Vagina (tissue), 2 donors: ENCODE data around the gene POGLUT3. TPM values are rescaled to one million over a fixed set of nuclear protein-coding genes. Genes with fewer than 3 reads are reported as not detected.

Experiments used
- DNase-seq, 2 donors: peaks; one replicate each; pipeline ENCODE4 v3.0.0-alpha.2; 2017; ENCODE audit errors: extremely low spot score in 2 of 2
- H3K27ac ChIP-seq: fragments of 200-600 bp; sonication (generic); one replicate; pipeline ENCODE4 v1.5.1; 2019
- H3K27me3 ChIP-seq: fragments of 200-600 bp; sonication (generic); one replicate; pipeline ENCODE4 v1.5.1; 2019
- H3K36me3 ChIP-seq, 2 donors: fragments of 200-600 bp; sonication (generic); one replicate each; pipeline ENCODE4 v1.5.1; 2017 to 2019
- H3K4me1 ChIP-seq: fragments of 200-600 bp; sonication (generic); one replicate; pipeline ENCODE4 v1.5.1; 2019
- H3K4me3 ChIP-seq, 2 donors: fragments of 200-600 bp; sonication (generic); 1 replicate in 1 of 2; 2 replicates in 1 of 2; pipeline ENCODE4 v1.5.1; 2016 to 2019
- H3K9me3 ChIP-seq: fragments of 200-600 bp; sonication (generic); one replicate; pipeline ENCODE4 v1.5.1; 2019
- CTCF ChIP-seq, 3 experiments: fragments of 450-650 bp in 2 of 3; fragments of 200-600 bp in 1 of 3; sonication (generic) in 1 of 3; IDR thresholded peaks; one replicate each; pipeline ENCODE4 v1.5.1; 2017 to 2019; ENCODE audit warnings: antibody characterized with exemption in 3 of 3, mild to moderate bottlenecking in 2 of 3, moderate library complexity in 2 of 3
- POLR2A ChIP-seq, 2 donors: fragments of 450-650 bp; IDR thresholded peaks; one replicate each; pipeline ENCODE4 v1.6.1; 2017; ENCODE audit warnings: antibody characterized with exemption in 2 of 2, mild to moderate bottlenecking in 2 of 2, moderate library complexity in 2 of 2
- POLR2AphosphoS5 ChIP-seq, 2 donors: sonication (generic); formaldehyde crosslinking; IDR thresholded peaks; one replicate each; pipeline ENCODE4 v1.9.0; 2017; ENCODE audit warnings: antibody characterized with exemption in 2 of 2, mild to moderate bottlenecking in 2 of 2, low read depth in 1 of 2; ENCODE audit not compliant: insufficient read depth in 1 of 2
- intact Hi-C: fragments of 100-400 bp; cut with DNase I; formaldehyde crosslinking; loops from one replicate; pipeline ENCODE4 v1.15.1; 2023
- total RNA-seq: library from RNA; depleted of rRNA; stranded (reverse); fragments of >200 nt; gene quantifications from one replicate; pipeline ENCODE4 v1.2.3, GENCODE V29; 2016

POGLUT3 gene
- total RNA-seq, 1 donor from 2014 or later, result 24.8 TPM

DNA sequence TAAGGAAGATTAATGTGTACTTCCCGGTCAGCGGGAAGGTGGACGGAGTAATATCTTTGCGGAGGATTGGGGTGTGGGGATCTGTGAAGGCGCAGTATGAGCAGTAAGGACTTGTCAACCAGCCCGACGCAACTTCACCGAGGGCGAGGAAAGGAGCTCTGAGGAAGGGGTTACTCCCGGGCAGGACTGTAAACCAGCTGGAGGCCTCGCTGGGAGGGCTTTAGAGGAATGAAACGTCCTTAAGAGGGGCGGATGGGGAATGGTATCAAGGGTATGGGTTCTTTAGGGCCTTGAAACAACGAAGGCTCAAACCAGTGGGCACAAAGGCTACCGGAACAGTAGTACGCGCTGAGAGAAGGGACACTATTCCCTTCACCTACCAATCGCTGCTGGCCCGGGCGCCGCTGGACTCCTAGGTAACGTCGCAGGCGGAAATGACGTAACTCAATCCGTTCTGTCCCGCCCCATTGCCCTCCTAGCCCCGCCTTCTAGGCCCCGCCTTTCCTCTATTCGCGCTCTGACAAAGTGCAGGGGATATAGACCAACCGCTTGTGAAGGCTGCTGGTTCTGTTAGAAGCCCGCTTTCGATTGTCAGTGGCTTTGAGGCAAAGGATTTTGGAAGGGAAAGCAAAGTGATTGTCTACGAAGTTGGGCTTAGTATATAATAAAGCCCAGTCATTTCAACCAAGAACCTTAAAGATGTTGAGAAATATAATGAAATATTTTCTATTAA, 30.9 kb downstream of the POGLUT3 start, which contains the start of gene C11orf65:
C11orf65 (minus strand) TSS at position 439 of the 733 bp plus-strand sequence. CDS start 5,970 bp downstream, outside the sequence.
- Histone ChIP-seq H3K27me3 (no peaks in the 10 kb centered on the region), H3K9me3 (no peaks in the 10 kb centered on the region), H3K27ac (peak within 1 kb of the TSS; percentile 89), H3K4me1 (peaks cover 15% of the 10 kb centered on the region), H3K4me3 (peak within 1 kb of the TSS; percentile 48 to 68), H3K36me3 (no peaks in the 10 kb centered on the region)
- intact Hi-C loops, result no loop called here
- DNase-seq, result peak; percentile 98
- TF ChIP-seq POLR2AphosphoS5 (IDR thresholded peaks at IDR 0.05; ENCODE audit: insufficient read depth in 1 of 2, low read depth in 1 of 2) (peak; percentile 92 to 99), POLR2A (IDR thresholded peaks at IDR 0.05) (peak in 1 of 2 donors; percentile 98), CTCF (IDR thresholded peaks at IDR 0.05) (peak in 1 of 3 experiments; percentile 4)

- Histone ChIP-seq H3K4me1 (peaks cover 15% of the 10 kb centered on the region), H3K27me3 (no peaks in the 10 kb centered on the region), H3K9me3 (no peaks in the 10 kb centered on the region), H3K36me3 (no peaks in the 10 kb centered on the region), H3K4me3 (peak overlapping the region; percentile 48 to 68), H3K27ac (peak overlapping the region; percentile 89)
- TF ChIP-seq POLR2A (IDR thresholded peaks at IDR 0.05) (no peak), POLR2AphosphoS5 (IDR thresholded peaks at IDR 0.05; ENCODE audit: insufficient read depth in 1 of 2, low read depth in 1 of 2) (no peak), CTCF (IDR thresholded peaks at IDR 0.05) (no peak)
- DNase-seq, result no peak
- intact Hi-C loops, result no loop called here
These were observed 31.8 kb downstream of the POGLUT3 start for GRCh38 chr11:108466405-108466804.

DNA sequence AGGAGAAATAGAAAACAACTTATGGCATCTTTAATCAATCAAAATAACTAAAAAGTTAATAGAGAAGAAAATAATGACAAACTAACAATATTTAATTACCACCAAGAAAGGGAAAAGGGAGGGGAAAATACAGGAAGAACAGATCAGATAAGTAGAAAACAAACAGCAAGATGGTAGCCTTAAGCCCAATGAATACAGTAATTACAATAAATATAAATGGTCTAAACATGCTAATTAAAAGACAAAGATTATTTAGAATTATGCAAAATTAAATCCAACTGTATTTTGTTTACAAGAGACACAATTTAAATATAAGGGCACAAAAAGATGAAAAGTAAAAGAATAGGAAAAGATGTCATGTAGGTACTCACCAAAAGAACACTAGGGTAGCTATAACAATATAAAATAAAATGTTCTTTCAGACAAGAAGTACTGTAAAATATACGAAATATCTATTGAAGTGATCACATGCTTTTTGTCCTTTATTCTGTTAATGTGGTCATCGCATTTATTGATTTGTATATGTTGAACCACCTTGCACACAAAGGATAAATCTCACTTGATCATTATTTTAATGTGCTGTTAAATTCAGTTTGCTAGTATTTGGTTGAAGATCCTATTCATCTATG, 44.9 kb downstream of the POGLUT3 start:
- no peak for TF ChIP-seq POLR2A (IDR thresholded peaks at IDR 0.05)
- TF ChIP-seq POLR2AphosphoS5 (IDR thresholded peaks at IDR 0.05; ENCODE audit: insufficient read depth in 1 of 2, low read depth in 1 of 2), result no peak
- no peak for TF ChIP-seq CTCF (IDR thresholded peaks at IDR 0.05)
- Histone ChIP-seq H3K27ac (no peak overlapping the region), H3K9me3 (peaks cover 3% of the 10 kb centered on the region), H3K36me3 (no peaks in the 10 kb centered on the region), H3K4me1 (no peaks in the 10 kb centered on the region), H3K4me3 (no peak overlapping the region), H3K27me3 (no peaks in the 10 kb centered on the region)
- intact Hi-C loops, result no loop called here
- DNase-seq, result no peak

Other genes starting within 250 kb of the POGLUT3 start
- gene C11orf65, start 30.9 kb downstream of the POGLUT3 start, total RNA-seq, result 0.25 TPM
- gene EXPH5, start 95.4 kb upstream of the POGLUT3 start, total RNA-seq, result 16.7 TPM
- 23.8 TPM for gene DDX10, start 166.7 kb upstream of the POGLUT3 start, total RNA-seq